Stomach (tissue), 9 donors: ENCODE measurements around the gene TMEM222. TPM values are rescaled to one million over a fixed set of nuclear protein-coding genes. Genes with fewer than 3 reads are reported as not detected.
A peak's percentile ranks its signal among the peaks of the same experiment; 100 is the strongest.
"Not testable (repeated sequence)": the region's sequence is repeated elsewhere in the genome, so short reads cannot be mapped to it uniquely, and the experiment has no call there.

Experiments used
- DNase-seq, 2 donors: peaks; one replicate each; pipeline versions ENCODE4 v3.0.0 to v3.0.0-alpha.2; 2013 to 2019
- H3K27ac ChIP-seq, 5 donors: fragments of 200-600 bp in 4 of 5; sonication (generic) in 4 of 5; one replicate each; pipeline ENCODE4 v1.5.1; 2013 to 2019; ENCODE audit warnings: mild to moderate bottlenecking in 1 of 5, moderate library complexity in 1 of 5
- H3K27me3 ChIP-seq, 3 donors: fragments of 200-600 bp; sonication (generic); one replicate each; pipeline ENCODE4 v1.5.1; 2017 to 2019; ENCODE audit warnings: mixed run types in 1 of 3
- H3K36me3 ChIP-seq, 4 donors: fragments of 200-600 bp; sonication (generic); 1 replicate in 3 of 4; 2 replicates in 1 of 4; pipeline ENCODE4 v1.5.1; 2016 to 2019
- H3K4me1 ChIP-seq, 4 donors: fragments of 200-600 bp; sonication (generic); one replicate each; pipeline ENCODE4 v1.5.1; 2016 to 2019
- H3K4me3 ChIP-seq, 4 donors: fragments of 200-600 bp; sonication (generic) in 3 of 4; one replicate each; pipeline ENCODE4 v1.5.1; 2016 to 2019; ENCODE audit warnings: mild to moderate bottlenecking in 1 of 4
- H3K9me3 ChIP-seq, 4 donors: fragments of 200-600 bp; sonication (generic); one replicate each; pipeline ENCODE4 v1.5.1; 2016 to 2019
- EP300 ChIP-seq: sonication (generic); formaldehyde crosslinking; IDR thresholded peaks from one replicate; pipeline ENCODE4 v1.6.1; 2017; ENCODE audit warnings: antibody characterized with exemption
- POLR2A ChIP-seq, 4 donors: fragments of 450-650 bp; IDR thresholded peaks; one replicate each; pipeline ENCODE4 v1.6.1; 2016; ENCODE audit warnings: antibody characterized with exemption in 4 of 4, control low read depth in 2 of 4, mild to moderate bottlenecking in 1 of 4, moderate library complexity in 1 of 4
- POLR2AphosphoS5 ChIP-seq, 3 donors: sonication (generic); formaldehyde crosslinking; IDR thresholded peaks; one replicate each; pipeline ENCODE4 v1.6.1; 2016; ENCODE audit warnings: antibody characterized with exemption in 3 of 3
- WGBS, 5 donors: extraction: QIAGEN DNeasy Blood & Tissue Kit in 3 of 5; methylation state at CpG; one replicate each; pipeline versions ENCODE4 v1.1.5 to v1.1.7; 2013 to 2018; 5-methylcytosine and 5-hydroxymethylcytosine counted together
- intact Hi-C: fragments of 100-400 bp; cut with DNase I; formaldehyde crosslinking; loops from one replicate; pipeline ENCODE4 v1.15.1; 2023; ENCODE audit warnings: low total_unique reads
- polyA plus RNA-seq, 3 donors: library from polyadenylated mRNA; stranded (reverse); fragments of 200-250 nt; gene quantifications; one replicate each; pipeline ENCODE4 v1.2.3, GENCODE V29; 2013
- total RNA-seq, 5 donors: library from RNA; depleted of rRNA; stranded (reverse); fragments of >200 nt; gene quantifications; one replicate each; pipeline versions ENCODE4 v1.1.0 to v1.2.3, GENCODE V29; 2014 to 2016
- TF ChIP-seq, protein P1 (sequence below), 7 experiments: fragments of 450-650 bp in 4 of 7; fragments of 200-600 bp in 3 of 7; sonication (generic) in 3 of 7; IDR thresholded peaks; one replicate each; pipeline ENCODE4 v1.5.1; 2016 to 2019; ENCODE audit warnings: antibody characterized with exemption in 7 of 7, control low read depth in 2 of 7, mild to moderate bottlenecking in 1 of 7
- donor health status: healthy with polysubstance abuse.
- donor health status: Bipolar disorder and iron deficiency.
- donor health status: healthy.

TMEM222 gene
- total and polyA plus RNA-seq, 8 donors: 1.8 to 39.9 (median 18.0) TPM

GRCh38 chr1:27380766-27381733 lies 59.1 kb downstream of the TMEM222 start:
- Histone ChIP-seq H3K9me3 (no peaks in the 10 kb centered on the region), H3K36me3 (no peaks in the 10 kb centered on the region), H3K4me3 (no peak overlapping the region), H3K27me3 (peaks cover 0 to 17% (median 5%) of the 10 kb centered on the region in 3 donors), H3K4me1 (peaks cover 6 to 12% (median 7%) of the 10 kb centered on the region in 4 donors), H3K27ac (no peak overlapping the region)
- WGBS, 5 donors: 68 to 78% (median 73%) methylated on average over 10 to 12 of the region's 12 CpGs
- DNase-seq: peak in 1 of 2 donors; percentile 34
- TF ChIP-seq POLR2A (IDR thresholded peaks at IDR 0.05) (no peak), POLR2AphosphoS5 (IDR thresholded peaks at IDR 0.05) (no peak), EP300 (no peak)
- TF ChIP-seq, protein P1, sequence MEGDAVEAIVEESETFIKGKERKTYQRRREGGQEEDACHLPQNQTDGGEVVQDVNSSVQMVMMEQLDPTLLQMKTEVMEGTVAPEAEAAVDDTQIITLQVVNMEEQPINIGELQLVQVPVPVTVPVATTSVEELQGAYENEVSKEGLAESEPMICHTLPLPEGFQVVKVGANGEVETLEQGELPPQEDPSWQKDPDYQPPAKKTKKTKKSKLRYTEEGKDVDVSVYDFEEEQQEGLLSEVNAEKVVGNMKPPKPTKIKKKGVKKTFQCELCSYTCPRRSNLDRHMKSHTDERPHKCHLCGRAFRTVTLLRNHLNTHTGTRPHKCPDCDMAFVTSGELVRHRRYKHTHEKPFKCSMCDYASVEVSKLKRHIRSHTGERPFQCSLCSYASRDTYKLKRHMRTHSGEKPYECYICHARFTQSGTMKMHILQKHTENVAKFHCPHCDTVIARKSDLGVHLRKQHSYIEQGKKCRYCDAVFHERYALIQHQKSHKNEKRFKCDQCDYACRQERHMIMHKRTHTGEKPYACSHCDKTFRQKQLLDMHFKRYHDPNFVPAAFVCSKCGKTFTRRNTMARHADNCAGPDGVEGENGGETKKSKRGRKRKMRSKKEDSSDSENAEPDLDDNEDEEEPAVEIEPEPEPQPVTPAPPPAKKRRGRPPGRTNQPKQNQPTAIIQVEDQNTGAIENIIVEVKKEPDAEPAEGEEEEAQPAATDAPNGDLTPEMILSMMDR (IDR thresholded peaks at IDR 0.05): no peak
- intact Hi-C loops: no loop called here

- TF ChIP-seq EP300 (no peak), POLR2AphosphoS5 (IDR thresholded peaks at IDR 0.05) (no peak), POLR2A (IDR thresholded peaks at IDR 0.05) (no peak)
- TF ChIP-seq, protein P1 (IDR thresholded peaks at IDR 0.05): no peak
- H3K9me3 ChIP-seq: no peaks in the 10 kb centered on the region
- intact Hi-C loops: no loop called here
- no peak for DNase-seq
- peaks cover 6 to 12% (median 7%) of the 10 kb centered on the region in 4 donors for H3K4me1 ChIP-seq
- WGBS, 5 donors: 75 to 78% (median 76%) methylated on average over 11 to 18 of the region's 18 CpGs
- no peak overlapping the region for H3K27ac ChIP-seq
- no peak overlapping the region for H3K4me3 ChIP-seq
- peaks cover 0 to 17% (median 5%) of the 10 kb centered on the region in 3 donors for H3K27me3 ChIP-seq
- H3K36me3 ChIP-seq: no peaks in the 10 kb centered on the region
Measured at GRCh38 chr1:27381969-27382762, 60.2 kb downstream of the TMEM222 start.

DNA sequence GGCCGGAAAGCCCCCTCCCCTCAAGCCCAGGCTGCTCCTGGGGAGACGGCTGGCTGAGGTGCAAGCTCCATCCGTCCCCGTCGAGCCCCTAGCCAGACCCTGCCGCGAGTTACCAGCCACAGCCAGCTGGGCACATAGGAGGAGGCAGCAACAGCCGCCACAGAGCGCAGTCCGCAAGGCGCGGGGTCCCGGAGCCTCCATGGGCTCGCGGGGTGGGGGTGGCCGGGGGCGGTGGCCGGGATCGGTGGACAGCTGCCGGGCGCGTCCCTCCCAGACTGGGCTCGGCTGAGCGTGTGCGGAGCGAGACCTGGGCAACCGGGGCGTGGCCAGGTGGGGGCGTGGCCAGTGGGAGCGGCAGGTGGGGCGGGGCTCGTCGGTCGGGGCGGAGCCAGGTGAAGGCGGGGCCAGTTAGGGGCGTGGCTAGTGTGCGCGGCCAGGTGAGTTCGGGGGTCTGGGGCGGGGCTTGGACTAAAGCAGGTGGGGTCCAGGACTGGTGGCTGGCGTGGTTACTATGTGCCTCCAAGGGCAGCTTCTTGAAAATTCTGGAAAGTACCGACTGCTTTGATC lies 61.2 kb downstream of the TMEM222 start, which contains the start of gene CD164L2:
Gene CD164L2 (minus strand): TSS at position 295 of the 567 bp plus-strand sequence. CDS start 94 bp downstream, at position 201.
- DNase-seq: peak; percentile 82 to 85
- TF ChIP-seq EP300 (no peak), POLR2A (IDR thresholded peaks at IDR 0.05) (no peak), POLR2AphosphoS5 (IDR thresholded peaks at IDR 0.05) (no peak)
- TF ChIP-seq, protein P1 (IDR thresholded peaks at IDR 0.05): no peak
- no peak within 1 kb of the TSS for H3K27ac ChIP-seq
- peaks cover 0 to 17% (median 5%) of the 10 kb centered on the region in 3 donors for H3K27me3 ChIP-seq
- H3K9me3 ChIP-seq: no peaks in the 10 kb centered on the region
- H3K4me3 ChIP-seq: peak within 1 kb of the TSS; percentile 14 to 40 (median 28)
- WGBS, 5 donors: 9 to 26% (median 14%) methylated on average over 7 to 43 of the region's 43 CpGs
- H3K4me1 ChIP-seq: peaks cover 6 to 12% (median 7%) of the 10 kb centered on the region in 4 donors
- H3K36me3 ChIP-seq: no peaks in the 10 kb centered on the region
- intact Hi-C loops: no loop called here

DNA sequence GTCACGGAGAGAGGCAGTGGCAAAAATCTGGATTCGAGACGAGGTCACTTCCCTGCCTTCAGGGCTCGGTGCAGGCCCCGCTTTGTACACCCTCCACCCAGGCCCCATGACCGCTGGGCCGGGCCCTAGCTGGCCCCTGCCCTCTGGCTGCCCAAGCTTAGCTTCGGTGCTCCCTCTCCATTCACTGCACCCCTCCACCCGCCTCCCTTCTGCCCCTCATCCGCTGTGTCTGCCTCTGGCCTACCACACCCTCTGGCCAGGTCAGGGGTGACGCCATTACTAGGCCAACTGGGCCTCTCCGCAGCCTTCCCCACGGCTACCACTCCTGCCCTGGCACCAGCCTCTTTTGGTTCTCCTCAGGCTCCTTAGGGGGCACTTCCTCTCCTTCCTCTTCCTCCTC lies 61.7 kb downstream of the TMEM222 start:
- Histone ChIP-seq H3K4me3 (no peak overlapping the region), H3K36me3 (no peaks in the 10 kb centered on the region), H3K27me3 (peaks cover 0 to 17% (median 5%) of the 10 kb centered on the region in 3 donors), H3K9me3 (no peaks in the 10 kb centered on the region), H3K27ac (no peak overlapping the region), H3K4me1 (peaks cover 6 to 12% (median 8%) of the 10 kb centered on the region in 4 donors)
- DNase-seq: no peak
- WGBS, 5 donors: 84 to 90% (median 86%) methylated on average over 13 of the region's 13 CpGs
- intact Hi-C loops: no loop called here
- TF ChIP-seq POLR2AphosphoS5 (IDR thresholded peaks at IDR 0.05) (no peak), POLR2A (IDR thresholded peaks at IDR 0.05) (no peak), EP300 (no peak)
- TF ChIP-seq, protein P1 (IDR thresholded peaks at IDR 0.05): no peak

DNA sequence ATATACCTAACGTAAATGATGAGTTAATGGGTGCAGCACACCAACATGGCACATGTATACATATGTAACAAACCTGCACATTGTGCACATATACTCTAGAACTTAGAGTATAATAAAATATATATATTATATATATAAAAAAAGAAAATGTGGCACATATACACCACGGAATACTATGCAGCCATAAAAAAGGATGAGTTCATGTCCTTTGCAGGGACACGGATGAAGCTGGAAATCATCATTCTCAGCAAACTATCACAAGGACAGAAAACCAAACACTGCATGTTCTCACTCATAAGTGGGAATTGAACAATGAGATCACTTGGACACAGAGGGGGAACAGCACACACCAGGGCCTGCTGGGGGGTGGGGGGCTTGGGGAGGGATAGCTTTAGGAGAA lies 62.8 kb downstream of the TMEM222 start:
- 82 to 98% (median 93%) methylated on average over 3 of the region's 3 CpGs for WGBS, 5 donors
- H3K27ac ChIP-seq, DNase-seq, H3K9me3 ChIP-seq, H3K4me3 ChIP-seq, H3K36me3 ChIP-seq, intact Hi-C loops: not testable (repeated sequence)
- Histone ChIP-seq H3K4me1 (peaks cover 6 to 12% (median 9%) of the 10 kb centered on the region in 4 donors), H3K27me3 (peaks cover 0 to 17% (median 5%) of the 10 kb centered on the region in 3 donors)
